ENCODE data around the gene FAM168A. TPM values are rescaled to one million over a fixed set of nuclear protein-coding genes. Genes with fewer than 3 reads are reported as not detected.
A peak's percentile ranks its signal among the peaks of the same experiment; 100 is the strongest.

Gene FAM168A
- total RNA-seq, 1 donor from 2014 or later = 19.3 TPM

GRCh38 chr11:73384531-73384871 is 213.4 kb downstream of the FAM168A start:
- H3K4me1 ChIP-seq = peaks cover 19% of the 10 kb centered on the region
- H3K4me1 Mint-ChIP-seq = peaks cover 50% of the 10 kb centered on the region
- H3K4me2 ChIP-seq = no peak overlapping the region
- H3K9ac ChIP-seq = no peak overlapping the region
- H3K27me3 Mint-ChIP-seq (ENCODE audit: insufficient read depth, low read depth) = peaks cover 6% of the 10 kb centered on the region
- H3K27ac ChIP-seq = no peak overlapping the region
- no peak overlapping the region for H2AFZ ChIP-seq (replicated peaks)
- H3K36me3 Mint-ChIP-seq = no peaks in the 10 kb centered on the region
- H3K4me3 Mint-ChIP-seq = no peak overlapping the region
- no peaks in the 10 kb centered on the region for H3K36me3 ChIP-seq
- H3K27me3 ChIP-seq = no peaks in the 10 kb centered on the region
- H3K27ac Mint-ChIP-seq = no peak overlapping the region
- H4K20me1 ChIP-seq (ENCODE audit: low read depth) = peaks cover 94% of the 10 kb centered on the region
- H3K4me3 ChIP-seq = no peak overlapping the region
- TF ChIP-seq EZH2 (IDR thresholded peaks at IDR 0.05) (no peak), EZH2phosphoT487 (IDR thresholded peaks at IDR 0.05) (no peak), CTCF (IDR thresholded peaks at IDR 0.05) (no peak)
- no peaks in the 10 kb centered on the region for H3F3A ChIP-seq (ENCODE audit: low read depth)
- H3K79me2 ChIP-seq (ENCODE audit: low read depth) = peaks cover 38% of the 10 kb centered on the region
- DNase-seq (ENCODE audit: low spot score) = no peak
- no peaks in the 10 kb centered on the region for H3K9me3 Mint-ChIP-seq
- no peaks in the 10 kb centered on the region for H3K9me3 ChIP-seq (ENCODE audit: low read depth)

DNA sequence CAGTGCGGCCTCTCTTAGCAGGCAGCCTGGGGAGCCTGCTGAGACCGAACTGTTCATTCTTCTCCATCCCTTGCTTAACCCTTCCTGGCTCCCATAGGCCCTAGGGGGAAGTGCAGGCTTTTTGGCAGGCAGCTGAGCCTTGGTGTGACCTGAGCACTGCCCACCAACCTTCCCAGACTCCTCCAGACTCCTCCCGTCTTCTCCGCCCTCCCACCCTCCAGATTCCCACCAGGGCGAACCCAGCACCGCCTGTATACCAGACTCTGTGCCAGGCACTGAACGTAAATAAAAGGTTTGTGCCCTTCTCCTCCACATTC is 213.8 kb downstream of the FAM168A start:
- Mint-ChIP-seq H3K36me3 (no peaks in the 10 kb centered on the region), H3K27me3 (ENCODE audit: insufficient read depth, low read depth) (peaks cover 6% of the 10 kb centered on the region), H3K4me3 (no peak overlapping the region), H3K27ac (no peak overlapping the region), H3K9me3 (no peaks in the 10 kb centered on the region), H3K4me1 (peaks cover 50% of the 10 kb centered on the region)
- no peak overlapping the region for H3K9ac ChIP-seq
- no peak overlapping the region for H2AFZ ChIP-seq (replicated peaks)
- no peaks in the 10 kb centered on the region for H3K27me3 ChIP-seq
- H4K20me1 ChIP-seq (ENCODE audit: low read depth) = peaks cover 92% of the 10 kb centered on the region
- H3K4me2 ChIP-seq = no peak overlapping the region
- no peak for TF ChIP-seq EZH2phosphoT487 (IDR thresholded peaks at IDR 0.05)
- no peak for TF ChIP-seq EZH2 (IDR thresholded peaks at IDR 0.05)
- TF ChIP-seq CTCF (IDR thresholded peaks at IDR 0.05) = no peak
- no peak overlapping the region for H3K27ac ChIP-seq
- H3F3A ChIP-seq (ENCODE audit: low read depth) = no peaks in the 10 kb centered on the region
- no peak overlapping the region for H3K4me3 ChIP-seq
- no peaks in the 10 kb centered on the region for H3K9me3 ChIP-seq (ENCODE audit: low read depth)
- no peaks in the 10 kb centered on the region for H3K36me3 ChIP-seq
- peaks cover 19% of the 10 kb centered on the region for H3K4me1 ChIP-seq
- H3K79me2 ChIP-seq (ENCODE audit: low read depth) = peaks cover 42% of the 10 kb centered on the region
- no peak for DNase-seq (ENCODE audit: low spot score)

- no peaks in the 10 kb centered on the region for H3K36me3 ChIP-seq
- H4K20me1 ChIP-seq (ENCODE audit: low read depth) = peaks cover 92% of the 10 kb centered on the region
- peak; percentile 31 for DNase-seq (ENCODE audit: low spot score)
- no peaks in the 10 kb centered on the region for H3K27me3 ChIP-seq
- Mint-ChIP-seq H3K27me3 (ENCODE audit: insufficient read depth, low read depth) (peaks cover 4% of the 10 kb centered on the region), H3K27ac (no peak overlapping the region), H3K36me3 (no peaks in the 10 kb centered on the region), H3K9me3 (no peaks in the 10 kb centered on the region), H3K4me1 (peaks cover 51% of the 10 kb centered on the region), H3K4me3 (no peak overlapping the region)
- no peaks in the 10 kb centered on the region for H3K9me3 ChIP-seq (ENCODE audit: low read depth)
- no peak overlapping the region for H3K9ac ChIP-seq
- no peak overlapping the region for H3K4me3 ChIP-seq
- no peaks in the 10 kb centered on the region for H3F3A ChIP-seq (ENCODE audit: low read depth)
- no peak overlapping the region for H3K4me2 ChIP-seq
- peaks cover 19% of the 10 kb centered on the region for H3K4me1 ChIP-seq
- no peak overlapping the region for H2AFZ ChIP-seq (replicated peaks)
- no peak overlapping the region for H3K27ac ChIP-seq
- peaks cover 48% of the 10 kb centered on the region for H3K79me2 ChIP-seq (ENCODE audit: low read depth)
- TF ChIP-seq EZH2 (IDR thresholded peaks at IDR 0.05) = no peak
- TF ChIP-seq EZH2phosphoT487 (IDR thresholded peaks at IDR 0.05) = no peak
- TF ChIP-seq CTCF (IDR thresholded peaks at IDR 0.05) = no peak
Observed at GRCh38 chr11:73383249-73384124, 214.4 kb downstream of the FAM168A start.
